HT-29 (cell line): ENCODE data around the gene MYADML2. TPM values are rescaled to one million over a fixed set of nuclear protein-coding genes. Genes with fewer than 3 reads are reported as not detected.
"Not testable (repeated sequence)": the region's sequence is repeated elsewhere in the genome, so short reads cannot be mapped to it uniquely, and the experiment has no call there.

ENCODE experiments used
- DNase-seq: peaks from one replicate; pipeline ENCODE4 v3.0.0-alpha.2; 2015; ENCODE audit warnings: low spot score
- total RNA-seq: library from RNA; depleted of rRNA; stranded (reverse); fragments of >200 nt; shearing (Covaris generic); gene quantifications from 2 replicates; pipeline ENCODE4 v1.2.3, GENCODE V29; 2014

The MYADML2 gene
- total RNA-seq, 1 experiment from 2014 or later: not detected

GRCh38 chr17:81926451-81927151 is 20.4 kb downstream of the MYADML2 start:
- peak; percentile 92 for DNase-seq

DNA sequence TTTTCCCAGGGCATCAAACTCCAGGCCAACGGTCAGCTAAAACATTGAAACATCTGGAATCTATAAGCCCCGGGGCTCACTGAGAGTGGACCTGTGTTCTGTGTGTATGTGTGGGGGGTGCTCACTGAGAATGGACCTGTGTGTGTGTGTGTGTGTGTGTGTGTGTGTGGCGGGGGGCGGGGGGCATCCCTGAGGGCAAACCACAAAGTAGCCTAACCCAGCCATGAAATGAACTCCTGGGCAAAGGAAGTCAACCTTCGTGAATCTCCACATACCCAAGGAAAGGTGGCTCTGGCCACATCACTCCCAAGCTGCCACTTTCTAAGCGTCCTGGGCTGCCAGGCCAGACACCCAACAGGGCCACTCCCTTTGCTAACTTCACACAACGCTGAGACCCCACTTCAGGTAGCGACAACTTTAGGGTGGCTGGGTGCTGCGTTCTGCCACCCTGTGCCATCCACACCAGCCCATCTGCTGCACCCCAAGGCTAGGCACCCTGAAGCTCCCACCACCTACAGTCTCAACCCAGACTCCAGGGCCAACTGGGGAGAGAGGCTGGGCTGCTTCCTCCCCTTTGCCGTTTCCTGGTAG is 21.1 kb downstream of the MYADML2 start:
- DNase-seq: no peak

- DNase-seq: peak; percentile 39
Measured at GRCh38 chr17:81924557-81925532, 22.2 kb downstream of the MYADML2 start.

DNA sequence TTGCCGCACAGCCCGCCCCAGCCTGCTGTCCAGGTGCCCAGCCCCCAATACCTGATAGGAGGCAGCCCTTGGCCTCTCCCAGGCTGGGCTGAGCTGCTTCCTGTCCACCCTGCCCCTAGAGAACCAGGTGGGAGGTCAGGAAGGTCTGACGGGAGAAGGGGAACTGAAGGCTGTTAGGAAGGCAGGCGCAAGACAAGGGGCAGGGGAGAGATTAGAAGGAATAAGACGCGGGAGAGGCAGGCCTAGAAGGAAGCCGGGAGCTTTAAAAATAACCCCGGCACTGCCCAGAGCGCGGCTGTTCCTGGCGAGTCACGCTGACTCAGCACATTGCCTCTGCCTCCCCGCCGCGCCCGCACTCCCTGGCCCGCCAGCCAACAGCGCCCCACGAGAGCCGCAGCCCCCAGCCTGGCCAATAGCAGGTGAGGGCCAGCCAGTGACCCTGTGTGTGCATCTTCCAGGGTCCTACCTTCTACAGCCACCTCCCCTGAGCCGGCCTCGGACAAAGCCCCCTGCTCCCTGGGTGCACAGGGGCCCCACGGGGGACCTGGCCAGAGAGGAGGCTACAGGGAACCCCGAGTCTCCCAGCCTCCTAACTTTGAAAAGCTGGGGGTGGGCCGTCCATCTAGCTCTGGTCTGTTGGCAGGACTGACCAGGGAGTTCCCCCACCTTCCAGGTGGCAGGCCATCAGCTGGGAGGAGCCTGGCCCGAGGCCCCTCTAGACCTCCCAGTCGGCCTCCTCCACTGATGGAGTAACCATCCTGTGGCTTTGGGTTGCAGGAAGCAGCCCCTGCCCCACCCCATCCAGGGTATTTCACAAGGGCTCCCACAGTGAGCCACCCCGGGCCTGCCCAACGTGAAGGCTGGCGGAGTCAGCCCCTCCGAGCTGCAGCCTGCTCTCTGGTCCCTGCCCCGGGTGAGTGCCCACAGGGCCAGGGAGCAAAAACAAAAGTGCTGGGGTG is 23.5 kb downstream of the MYADML2 start:
- peak; percentile 89 for DNase-seq

GRCh38 chr17:81922566-81923301 is 24.3 kb downstream of the MYADML2 start:
- DNase-seq: no peak

- DNase-seq: no peak
Measured at GRCh38 chr17:81921996-81922565, 25.0 kb downstream of the MYADML2 start.

- no peak for DNase-seq
Measured at GRCh38 chr17:81921537-81921862, 25.5 kb downstream of the MYADML2 start.

DNA sequence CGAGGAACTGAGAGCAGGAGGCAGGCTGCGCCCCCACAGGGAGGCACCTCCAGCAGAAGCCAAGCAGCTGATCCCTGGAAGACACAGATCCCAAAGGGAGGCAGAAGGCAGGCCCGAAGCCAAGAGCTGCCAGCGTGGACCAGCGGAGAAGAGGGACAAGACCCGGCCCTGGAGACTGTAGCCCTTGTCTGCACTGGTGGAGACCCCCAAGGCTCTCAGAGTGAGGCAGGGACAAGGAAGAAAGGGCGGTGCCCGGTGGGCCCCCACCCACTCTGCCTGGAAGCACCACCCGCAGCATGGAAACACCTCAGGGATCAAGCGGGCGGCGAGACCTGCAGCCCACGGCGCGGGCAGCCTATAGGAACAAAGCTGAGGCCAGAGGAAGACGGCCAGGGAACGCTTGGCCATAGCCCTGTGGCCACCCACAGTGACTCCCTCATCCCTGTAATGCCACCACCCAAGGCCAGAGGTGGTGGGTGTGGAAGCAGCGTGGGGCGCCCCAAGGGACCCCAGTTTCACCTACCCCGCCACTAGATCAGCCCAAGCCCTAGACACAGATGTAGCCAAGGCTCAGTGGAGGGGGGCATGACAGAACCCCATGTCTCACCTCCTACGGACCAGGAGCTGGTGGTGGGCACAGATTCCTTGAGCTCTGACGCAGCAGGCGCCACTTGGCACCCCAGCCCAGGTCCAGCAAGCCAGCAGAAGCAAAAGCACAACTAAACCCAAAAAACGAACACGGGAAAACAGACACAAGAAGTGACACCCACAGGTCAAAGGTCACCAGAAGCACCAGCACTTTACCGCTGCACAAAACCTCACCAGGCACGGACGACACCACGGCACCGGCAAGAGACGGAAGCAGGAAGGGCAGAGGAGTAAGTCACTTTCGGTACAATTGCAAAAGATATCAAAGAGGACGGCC is 26.2 kb downstream of the MYADML2 start:
- no peak for DNase-seq

DNA sequence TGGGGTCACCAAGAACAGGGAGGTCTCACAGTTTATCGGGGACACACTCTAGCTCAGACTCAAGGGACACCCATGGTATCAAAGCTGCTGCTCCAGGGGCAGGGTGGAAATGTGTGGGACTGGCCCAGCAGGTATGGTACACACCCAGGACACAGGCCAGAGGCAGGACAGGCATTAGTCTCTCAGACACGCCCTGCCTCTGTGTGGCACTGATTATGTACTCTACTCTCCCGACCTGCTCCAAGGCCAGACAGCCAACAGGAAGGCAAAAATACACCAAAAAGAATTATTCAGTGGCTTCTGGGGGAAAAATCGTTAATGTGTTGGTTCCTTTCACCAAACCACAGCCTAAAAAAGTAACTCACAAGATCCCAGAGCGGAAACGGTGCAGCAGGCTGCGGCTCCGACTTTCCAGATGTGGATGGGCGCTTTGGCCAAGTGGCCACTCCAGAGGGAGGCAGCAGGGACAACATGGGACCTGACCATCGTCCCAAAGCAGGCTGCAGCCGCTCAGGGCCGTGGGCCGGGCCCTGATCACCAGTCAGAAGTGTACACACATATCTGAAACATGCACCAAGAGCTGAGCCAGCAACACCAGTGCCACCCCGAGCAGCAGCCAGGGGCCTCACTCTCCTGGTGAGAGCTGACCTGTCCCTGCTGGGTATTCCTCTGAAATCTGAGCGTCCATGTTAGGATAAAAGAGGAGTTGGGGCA is 28.0 kb downstream of the MYADML2 start:
- peak; percentile 54 for DNase-seq

- not testable (repeated sequence) for DNase-seq
Measured at GRCh38 chr17:81918333-81918669, 28.7 kb downstream of the MYADML2 start.

GRCh38 chr17:81917565-81918332 is 29.3 kb downstream of the MYADML2 start, which contains the start of gene SIRT7:
TSS of gene SIRT7 (minus strand) at chr17:81918176. CDS start at chr17:81918131, 45 bp downstream.
- DNase-seq: peak; percentile 91

- DNase-seq: peak; percentile 61
Measured at GRCh38 chr17:81916234-81917001, 30.6 kb downstream of the MYADML2 start.

DNA sequence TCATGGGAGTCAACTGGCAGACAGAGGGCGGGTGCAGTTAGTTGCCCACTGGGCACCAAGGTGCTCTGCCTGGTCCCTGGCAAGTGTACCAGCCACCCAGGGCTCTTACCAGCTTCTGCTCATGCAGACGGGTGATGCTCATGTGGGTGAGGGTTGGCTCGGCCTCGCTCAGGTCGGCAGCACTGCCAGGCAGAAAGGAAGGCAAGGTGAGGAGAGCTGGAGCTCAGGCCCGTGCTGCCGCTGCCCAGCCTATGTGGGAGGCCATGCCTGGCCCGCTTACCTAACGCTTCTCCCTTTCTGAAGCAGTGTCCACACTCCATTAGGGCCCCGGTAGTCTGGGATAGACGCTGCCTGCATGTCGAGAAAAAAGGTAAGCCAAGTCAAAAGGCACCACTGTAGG is 31.7 kb downstream of the MYADML2 start:
- DNase-seq: no peak

- no peak for DNase-seq
Measured at GRCh38 chr17:81914103-81914850, 32.8 kb downstream of the MYADML2 start.

- DNase-seq: no peak
Measured at GRCh38 chr17:81913394-81914102, 33.5 kb downstream of the MYADML2 start.
